ENCODE results near the gene WDR59.
A peak's percentile ranks its signal among the peaks of the same experiment; 100 is the strongest.
"Not testable (repeated sequence)": the region's sequence is repeated elsewhere in the genome, so short reads cannot be mapped to it uniquely, and the experiment has no call there.

Gene WDR59

GRCh38 chr16:74846714-74847113 lies 138.2 kb downstream of the WDR59 start:
- Histone ChIP-seq H3K9ac (no peak overlapping the region), H3K36me3 (ENCODE audit: control insufficient read depth, insufficient read depth, low read length) (no peaks in the 10 kb centered on the region), H3K27ac (no peak overlapping the region), H3K4me1 (no peaks in the 10 kb centered on the region), H3K27me3 (ENCODE audit: control insufficient read depth, insufficient read depth, low read length) (no peaks in the 10 kb centered on the region), H3K4me2 (ENCODE audit: low read length) (no peak overlapping the region), H3K79me2 (no peaks in the 10 kb centered on the region), H2AFZ (peak overlapping the region; percentile 30), H3K9me3 (ENCODE audit: control insufficient read depth, low read length) (no peaks in the 10 kb centered on the region), H3K4me3 (ENCODE audit: low read depth, low read length) (no peak overlapping the region)
- TF ChIP-seq CTCF (IDR thresholded peaks at IDR 0.05): no peak

GRCh38 chr16:74844041-74844980 lies 140.6 kb downstream of the WDR59 start:
- Histone ChIP-seq H3K79me2 (no peaks in the 10 kb centered on the region), H3K9ac (no peak overlapping the region), H3K27me3 (ENCODE audit: control insufficient read depth, insufficient read depth, low read length) (no peaks in the 10 kb centered on the region), H3K4me1 (no peaks in the 10 kb centered on the region), H3K36me3 (ENCODE audit: control insufficient read depth, insufficient read depth, low read length) (no peaks in the 10 kb centered on the region), H3K27ac (no peak overlapping the region), H3K4me2 (ENCODE audit: low read length) (no peak overlapping the region), H3K9me3 (ENCODE audit: control insufficient read depth, low read length) (no peaks in the 10 kb centered on the region), H3K4me3 (ENCODE audit: low read depth, low read length) (no peak overlapping the region), H2AFZ (no peak overlapping the region)
- TF ChIP-seq CTCF (IDR thresholded peaks at IDR 0.05): no peak

GRCh38 chr16:74843381-74844035 lies 141.4 kb downstream of the WDR59 start:
- not testable (repeated sequence) for H2AFZ ChIP-seq; H3K27ac ChIP-seq; H3K9me3 ChIP-seq (ENCODE audit: control insufficient read depth, low read length); H3K9ac ChIP-seq; H3K4me1 ChIP-seq; H3K4me2 ChIP-seq (ENCODE audit: low read length); H3K27me3 ChIP-seq (ENCODE audit: control insufficient read depth, insufficient read depth, low read length); H3K79me2 ChIP-seq; H3K36me3 ChIP-seq (ENCODE audit: control insufficient read depth, insufficient read depth, low read length); H3K4me3 ChIP-seq (ENCODE audit: low read depth, low read length)

GRCh38 chr16:74842413-74842812 lies 142.5 kb downstream of the WDR59 start:
- no peak overlapping the region for H3K4me3 ChIP-seq (ENCODE audit: low read depth, low read length)
- H3K79me2 ChIP-seq: no peaks in the 10 kb centered on the region
- no peaks in the 10 kb centered on the region for H3K4me1 ChIP-seq
- no peaks in the 10 kb centered on the region for H3K9me3 ChIP-seq (ENCODE audit: control insufficient read depth, low read length)
- H3K9ac ChIP-seq: no peak overlapping the region
- peak overlapping the region; percentile 25 for H2AFZ ChIP-seq
- no peaks in the 10 kb centered on the region for H3K27me3 ChIP-seq (ENCODE audit: control insufficient read depth, insufficient read depth, low read length)
- no peak for TF ChIP-seq CTCF (IDR thresholded peaks at IDR 0.05)
- no peaks in the 10 kb centered on the region for H3K36me3 ChIP-seq (ENCODE audit: control insufficient read depth, insufficient read depth, low read length)
- peak overlapping the region; percentile 38 for H3K4me2 ChIP-seq (ENCODE audit: low read length)
- no peak overlapping the region for H3K27ac ChIP-seq

GRCh38 chr16:74841904-74842303 lies 143.0 kb downstream of the WDR59 start:
- TF ChIP-seq CTCF (IDR thresholded peaks at IDR 0.05): no peak
- no peak overlapping the region for H3K27ac ChIP-seq

More at GRCh38 chr16:74841904-74842303, 143.0 kb downstream of the WDR59 start:
- H3K36me3 ChIP-seq (ENCODE audit: control insufficient read depth, insufficient read depth, low read length): no peaks in the 10 kb centered on the region
- H3K4me3 ChIP-seq (ENCODE audit: low read depth, low read length): no peak overlapping the region
- no peaks in the 10 kb centered on the region for H3K27me3 ChIP-seq (ENCODE audit: control insufficient read depth, insufficient read depth, low read length)
- H3K79me2 ChIP-seq: no peaks in the 10 kb centered on the region
- H3K4me1 ChIP-seq: no peaks in the 10 kb centered on the region
- H2AFZ ChIP-seq: no peak overlapping the region
- no peak overlapping the region for H3K9ac ChIP-seq
- H3K9me3 ChIP-seq (ENCODE audit: control insufficient read depth, low read length): no peaks in the 10 kb centered on the region
- no peak overlapping the region for H3K4me2 ChIP-seq (ENCODE audit: low read length)
